Keratinocyte (primary cell): ENCODE data around the gene ETNK1.
A peak's percentile ranks its signal among the peaks of the same experiment; 100 is the strongest.

Experiments
- EZH2 ChIP-seq: IDR thresholded peaks from one replicate; pipeline ENCODE4 v1.6.1; 2012; ENCODE audit warnings: inconsistent platforms, mild to moderate bottlenecking, low read length, moderate library complexity
- TF ChIP-seq, protein P1 (sequence below), 3 experiments: IDR thresholded peaks in 1 of 3; conservative IDR thresholded peaks in 1 of 3; optimal IDR thresholded peaks in 1 of 3; 2 replicates in 2 of 3; 3 replicates in 1 of 3; pipeline versions ENCODE3 to v1.5.1; 2011; ENCODE audit warnings: low read length in 3 of 3, mild to moderate bottlenecking in 3 of 3, moderate library complexity in 2 of 3, control low read depth in 1 of 3, inconsistent platforms in 1 of 3; ENCODE audit not compliant: insufficient read depth in 2 of 3; ENCODE audit errors: extremely low read depth in 1 of 3

GRCh38 chr12:22670762-22671161 lies 45.8 kb downstream of the ETNK1 start:
- TF ChIP-seq, protein P1, sequence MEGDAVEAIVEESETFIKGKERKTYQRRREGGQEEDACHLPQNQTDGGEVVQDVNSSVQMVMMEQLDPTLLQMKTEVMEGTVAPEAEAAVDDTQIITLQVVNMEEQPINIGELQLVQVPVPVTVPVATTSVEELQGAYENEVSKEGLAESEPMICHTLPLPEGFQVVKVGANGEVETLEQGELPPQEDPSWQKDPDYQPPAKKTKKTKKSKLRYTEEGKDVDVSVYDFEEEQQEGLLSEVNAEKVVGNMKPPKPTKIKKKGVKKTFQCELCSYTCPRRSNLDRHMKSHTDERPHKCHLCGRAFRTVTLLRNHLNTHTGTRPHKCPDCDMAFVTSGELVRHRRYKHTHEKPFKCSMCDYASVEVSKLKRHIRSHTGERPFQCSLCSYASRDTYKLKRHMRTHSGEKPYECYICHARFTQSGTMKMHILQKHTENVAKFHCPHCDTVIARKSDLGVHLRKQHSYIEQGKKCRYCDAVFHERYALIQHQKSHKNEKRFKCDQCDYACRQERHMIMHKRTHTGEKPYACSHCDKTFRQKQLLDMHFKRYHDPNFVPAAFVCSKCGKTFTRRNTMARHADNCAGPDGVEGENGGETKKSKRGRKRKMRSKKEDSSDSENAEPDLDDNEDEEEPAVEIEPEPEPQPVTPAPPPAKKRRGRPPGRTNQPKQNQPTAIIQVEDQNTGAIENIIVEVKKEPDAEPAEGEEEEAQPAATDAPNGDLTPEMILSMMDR (optimal IDR thresholded peaks at IDR 0.05 in 1 of 3, IDR thresholded peaks at IDR 0.05 in 1 of 3, conservative IDR thresholded peaks at IDR 0.05 in 1 of 3; ENCODE audit: extremely low read depth in 1 of 3, insufficient read depth in 2 of 3, low read length in 3 of 3), result peak in 1 of 3 experiments; percentile 13
- TF ChIP-seq EZH2, result no peak
